SK-N-SH (cell line): Measurements from ENCODE around the gene IGFL4.

ENCODE experiments used
- CHD2 ChIP-seq: fragments of 150-350 bp; IDR thresholded peaks from 2 replicates; pipeline ENCODE4 v1.6.1; 2018; ENCODE audit warnings: low read length; ENCODE audit not compliant: partially characterized antibody
- POLR2AphosphoS5 ChIP-seq: IDR thresholded peaks from 2 replicates; pipeline ENCODE4 v1.6.1; 2012; ENCODE audit warnings: low read depth, low read length
- RAD21 ChIP-seq: IDR thresholded peaks from 2 replicates; pipeline ENCODE4 v1.6.1; 2012; ENCODE audit warnings: mild to moderate bottlenecking, low read length
- SIN3A ChIP-seq: IDR thresholded peaks from 2 replicates; pipeline ENCODE4 v1.6.1; 2012; ENCODE audit warnings: low read depth, mild to moderate bottlenecking, low read length, moderate library complexity, borderline replicate concordance
- TAF1 ChIP-seq: IDR thresholded peaks from 2 replicates; pipeline ENCODE4 v1.6.1; 2012; ENCODE audit warnings: low read depth, mild to moderate bottlenecking, low read length, moderate library complexity, borderline replicate concordance
- TF ChIP-seq, protein P1 (sequence below): fragments of 200-600 bp; sonication (generic); IDR thresholded peaks from 2 replicates; pipeline ENCODE4 v1.6.1; 2017; ENCODE audit warnings: antibody characterized with exemption, mild to moderate bottlenecking, moderate library complexity
- TF ChIP-seq, protein P2 (sequence below): IDR thresholded peaks from 2 replicates; pipeline ENCODE4 v1.4.0; 2012; ENCODE audit warnings: low read depth, borderline replicate concordance

DNA sequence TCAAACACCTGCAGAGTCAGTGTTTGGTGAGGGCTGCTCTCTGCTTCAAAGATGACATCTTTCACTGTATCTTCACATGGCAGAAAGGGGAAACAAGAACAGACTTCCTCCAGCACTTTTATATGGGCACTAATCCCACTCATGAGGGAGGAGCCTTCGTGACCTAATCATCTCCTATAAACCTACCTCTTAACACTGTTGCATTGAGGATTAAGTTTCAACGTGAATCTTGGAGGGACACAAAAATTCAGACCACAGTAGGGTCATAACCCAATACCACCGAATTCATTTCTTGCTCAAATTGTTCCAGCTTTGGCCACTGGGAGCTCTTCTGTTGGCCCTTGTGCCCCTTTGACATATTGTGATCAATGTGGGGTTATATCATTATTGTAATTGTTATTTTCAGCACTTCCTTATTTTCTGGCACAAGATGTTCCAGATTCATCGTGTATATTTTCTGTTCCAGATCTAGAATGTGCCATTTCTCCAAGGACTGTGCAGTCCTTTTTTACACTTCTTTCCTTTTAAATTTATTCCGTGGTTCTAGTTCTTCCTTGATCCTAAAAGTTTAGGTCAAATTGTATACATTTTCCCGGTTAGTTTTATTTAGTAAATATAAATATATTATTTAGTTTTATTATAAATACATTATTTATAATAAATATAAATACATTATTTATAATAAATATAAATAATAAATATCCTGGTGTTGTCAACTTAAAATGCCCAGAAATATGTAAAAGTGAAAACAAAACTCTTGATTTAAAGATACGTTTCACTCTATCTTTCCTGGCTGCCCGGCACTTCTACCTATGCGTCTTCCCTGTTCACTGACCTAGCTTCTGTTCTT, 35.5 kb upstream of the IGFL4 start:
- TF ChIP-seq POLR2AphosphoS5, result no peak
- TF ChIP-seq CHD2, result no peak
- no peak for TF ChIP-seq TAF1
- TF ChIP-seq, protein P1, sequence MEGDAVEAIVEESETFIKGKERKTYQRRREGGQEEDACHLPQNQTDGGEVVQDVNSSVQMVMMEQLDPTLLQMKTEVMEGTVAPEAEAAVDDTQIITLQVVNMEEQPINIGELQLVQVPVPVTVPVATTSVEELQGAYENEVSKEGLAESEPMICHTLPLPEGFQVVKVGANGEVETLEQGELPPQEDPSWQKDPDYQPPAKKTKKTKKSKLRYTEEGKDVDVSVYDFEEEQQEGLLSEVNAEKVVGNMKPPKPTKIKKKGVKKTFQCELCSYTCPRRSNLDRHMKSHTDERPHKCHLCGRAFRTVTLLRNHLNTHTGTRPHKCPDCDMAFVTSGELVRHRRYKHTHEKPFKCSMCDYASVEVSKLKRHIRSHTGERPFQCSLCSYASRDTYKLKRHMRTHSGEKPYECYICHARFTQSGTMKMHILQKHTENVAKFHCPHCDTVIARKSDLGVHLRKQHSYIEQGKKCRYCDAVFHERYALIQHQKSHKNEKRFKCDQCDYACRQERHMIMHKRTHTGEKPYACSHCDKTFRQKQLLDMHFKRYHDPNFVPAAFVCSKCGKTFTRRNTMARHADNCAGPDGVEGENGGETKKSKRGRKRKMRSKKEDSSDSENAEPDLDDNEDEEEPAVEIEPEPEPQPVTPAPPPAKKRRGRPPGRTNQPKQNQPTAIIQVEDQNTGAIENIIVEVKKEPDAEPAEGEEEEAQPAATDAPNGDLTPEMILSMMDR, result peak; percentile 31
- TF ChIP-seq SIN3A, result no peak
- TF ChIP-seq RAD21, result no peak
- TF ChIP-seq, protein P2, sequence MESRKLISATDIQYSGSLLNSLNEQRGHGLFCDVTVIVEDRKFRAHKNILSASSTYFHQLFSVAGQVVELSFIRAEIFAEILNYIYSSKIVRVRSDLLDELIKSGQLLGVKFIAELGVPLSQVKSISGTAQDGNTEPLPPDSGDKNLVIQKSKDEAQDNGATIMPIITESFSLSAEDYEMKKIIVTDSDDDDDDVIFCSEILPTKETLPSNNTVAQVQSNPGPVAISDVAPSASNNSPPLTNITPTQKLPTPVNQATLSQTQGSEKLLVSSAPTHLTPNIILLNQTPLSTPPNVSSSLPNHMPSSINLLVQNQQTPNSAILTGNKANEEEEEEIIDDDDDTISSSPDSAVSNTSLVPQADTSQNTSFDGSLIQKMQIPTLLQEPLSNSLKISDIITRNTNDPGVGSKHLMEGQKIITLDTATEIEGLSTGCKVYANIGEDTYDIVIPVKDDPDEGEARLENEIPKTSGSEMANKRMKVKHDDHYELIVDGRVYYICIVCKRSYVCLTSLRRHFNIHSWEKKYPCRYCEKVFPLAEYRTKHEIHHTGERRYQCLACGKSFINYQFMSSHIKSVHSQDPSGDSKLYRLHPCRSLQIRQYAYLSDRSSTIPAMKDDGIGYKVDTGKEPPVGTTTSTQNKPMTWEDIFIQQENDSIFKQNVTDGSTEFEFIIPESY, result no peak
